GM18951 (cell line): ENCODE measurements around the gene CCDC27.

Experiments
- POLR2A ChIP-seq: IDR thresholded peaks from 4 replicates; pipeline ENCODE4 v1.6.1; 2011; ENCODE audit warnings: mild to moderate bottlenecking; ENCODE audit not compliant: insufficient read length, insufficient read depth; ENCODE audit errors: extremely low read depth
- in situ Hi-C: fragments of 300-500 bp; cut with MboI; formaldehyde crosslinking; loops from one replicate; pipeline ENCODE4 v1.12.0; 2022; ENCODE audit warnings: low sequenced_read_pairs, mixed read lengths, inconsistent platforms; ENCODE audit not compliant: unreplicated experiment

Gene CCDC27

DNA sequence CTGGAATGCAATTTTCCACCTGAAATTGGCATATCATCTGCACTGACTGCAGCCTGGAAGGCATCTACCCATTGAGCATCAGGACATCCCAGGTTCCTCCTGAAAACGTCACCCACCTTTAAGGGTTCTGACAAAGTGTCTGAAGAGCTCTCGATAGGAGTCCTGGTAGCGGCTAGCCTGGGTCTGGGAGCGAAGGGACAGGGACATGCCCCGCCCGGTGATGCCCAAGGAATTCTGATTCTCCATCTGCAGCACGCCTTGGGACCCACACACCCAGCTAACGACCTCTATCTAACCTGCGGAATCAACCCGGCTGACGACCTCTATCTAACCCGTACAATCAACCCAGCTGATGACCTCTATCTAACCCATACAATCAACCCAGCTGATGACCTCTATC, 13.3 kb upstream of the CCDC27 start:
- no peak for TF ChIP-seq POLR2A
- in situ Hi-C loops = no loop called here

DNA sequence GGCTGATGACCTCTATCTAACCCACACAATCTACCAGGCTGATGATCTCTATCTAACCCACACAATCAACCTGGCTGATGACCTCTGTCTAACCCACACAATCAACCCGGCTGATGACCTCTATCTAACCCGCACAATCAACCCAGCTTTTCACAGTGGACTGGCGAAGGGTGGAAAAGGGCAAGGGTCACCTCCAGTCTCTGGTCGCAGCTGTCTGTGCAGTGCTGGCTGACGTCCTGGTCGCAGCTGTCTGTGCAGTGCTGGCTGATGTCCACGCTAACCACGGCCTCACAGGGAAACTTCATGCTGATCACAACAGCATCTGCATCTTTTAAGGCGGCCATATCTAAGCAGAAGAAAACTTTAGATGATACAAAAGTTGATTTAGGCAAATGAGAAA, 12.2 kb upstream of the CCDC27 start:
- in situ Hi-C loops = no loop called here
- TF ChIP-seq POLR2A = no peak

DNA sequence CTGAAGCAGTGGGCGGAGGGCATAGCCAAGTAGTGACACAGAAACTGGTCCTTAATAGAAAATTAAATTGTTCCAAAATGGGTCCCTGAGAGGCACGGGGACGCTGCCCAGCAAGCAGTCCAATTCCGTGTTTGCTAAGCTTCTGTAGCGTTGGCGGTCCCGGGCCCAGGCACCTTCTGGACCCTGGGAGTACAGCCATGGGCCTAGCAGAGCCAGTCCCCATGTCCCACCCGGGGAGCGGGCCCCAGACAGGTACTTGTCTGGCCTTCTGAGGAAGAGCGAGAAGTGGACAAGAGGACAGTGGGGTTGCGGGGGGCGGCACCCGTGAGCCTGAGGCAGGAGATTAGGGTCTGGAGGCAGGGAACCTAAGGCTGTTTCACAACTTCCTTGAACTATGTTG, 11.5 kb upstream of the CCDC27 start:
- no peak for TF ChIP-seq POLR2A

DNA sequence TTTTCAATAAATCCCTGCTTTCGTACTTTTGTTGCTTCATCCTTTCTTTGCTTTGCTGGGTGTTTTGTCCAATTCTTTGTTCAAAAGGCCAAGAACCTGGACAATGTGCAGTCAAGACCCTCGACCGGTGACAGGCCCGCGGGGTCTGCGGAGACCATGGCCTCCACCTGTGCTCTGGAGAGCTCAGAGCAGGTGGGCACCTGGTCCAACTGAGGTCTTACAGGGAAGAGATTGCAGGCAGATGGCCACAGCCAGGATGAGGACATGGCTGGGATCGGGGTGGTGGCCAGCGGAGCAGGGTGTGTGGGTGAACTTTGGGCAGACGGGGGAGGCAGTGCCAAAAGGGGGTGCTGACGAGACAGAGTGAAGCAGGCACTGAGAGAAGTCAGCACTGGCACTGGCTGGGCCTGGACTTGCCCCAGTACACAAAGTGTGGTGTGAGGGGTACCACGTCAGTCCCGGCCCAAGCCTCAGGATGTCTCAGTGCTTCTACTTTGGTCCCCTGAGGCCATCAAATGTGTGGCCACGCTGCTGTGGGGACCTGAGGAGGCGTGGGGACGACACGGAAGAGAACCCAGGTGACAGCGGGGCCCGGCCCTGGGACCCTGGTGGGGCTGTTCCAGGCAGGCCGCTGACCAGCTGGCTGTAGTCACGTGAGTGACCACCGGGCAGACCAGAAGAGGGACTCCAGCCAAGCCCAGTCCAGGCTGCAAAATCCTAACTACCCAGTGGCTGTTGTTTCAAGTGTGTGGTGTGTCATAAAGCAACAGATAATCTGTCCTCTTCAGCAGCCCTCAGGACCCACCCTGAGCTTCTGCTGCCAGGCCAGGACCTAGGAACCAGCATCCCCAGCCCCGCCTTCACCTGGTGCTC, 10.4 kb upstream of the CCDC27 start:
- in situ Hi-C loops = no loop called here
- TF ChIP-seq POLR2A = no peak

More for the DNA sequence above, 11.5 kb upstream of the CCDC27 start:
- in situ Hi-C loops = no loop called here

DNA sequence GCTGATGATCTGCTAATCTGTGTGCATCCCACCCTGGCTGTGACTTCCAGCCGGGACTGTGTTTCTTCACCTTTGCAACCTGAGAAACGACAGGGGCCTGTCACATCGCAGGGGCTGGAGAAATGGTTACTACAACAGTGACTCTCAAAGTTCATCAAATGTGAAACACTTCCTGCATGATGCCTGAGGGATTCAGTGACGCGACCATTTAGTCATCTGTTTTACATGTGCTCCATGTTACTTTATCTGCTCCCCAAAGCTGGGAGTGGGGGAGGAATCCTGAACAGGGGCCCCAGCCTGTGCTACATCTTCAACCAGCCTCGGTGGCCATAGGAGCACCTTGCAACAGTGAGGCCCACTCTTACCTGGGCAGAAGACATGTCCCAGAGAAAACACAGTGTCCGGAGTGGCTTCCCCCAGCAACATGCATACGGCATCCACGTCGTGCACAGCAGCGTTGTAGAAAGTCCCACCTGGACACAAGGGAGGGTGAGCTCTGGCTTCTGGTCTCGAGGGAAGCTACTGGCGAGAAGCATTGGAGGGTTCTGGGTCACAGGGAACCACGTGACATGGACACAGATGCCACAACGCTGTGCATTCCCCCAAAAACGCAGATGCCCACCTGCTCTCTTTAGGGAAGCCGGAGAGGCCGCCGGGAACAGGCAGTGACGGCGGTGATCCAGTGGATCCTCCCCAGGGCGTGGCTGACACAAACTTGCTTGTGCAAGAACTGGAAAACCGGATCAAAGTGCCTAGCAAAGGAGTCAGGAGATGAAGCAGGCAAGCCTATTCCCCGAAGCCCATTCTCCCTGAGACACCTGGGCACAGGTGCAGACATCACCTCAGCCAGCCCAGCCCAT, 9.6 kb upstream of the CCDC27 start:
- in situ Hi-C loops = no loop called here
- TF ChIP-seq POLR2A = no peak

DNA sequence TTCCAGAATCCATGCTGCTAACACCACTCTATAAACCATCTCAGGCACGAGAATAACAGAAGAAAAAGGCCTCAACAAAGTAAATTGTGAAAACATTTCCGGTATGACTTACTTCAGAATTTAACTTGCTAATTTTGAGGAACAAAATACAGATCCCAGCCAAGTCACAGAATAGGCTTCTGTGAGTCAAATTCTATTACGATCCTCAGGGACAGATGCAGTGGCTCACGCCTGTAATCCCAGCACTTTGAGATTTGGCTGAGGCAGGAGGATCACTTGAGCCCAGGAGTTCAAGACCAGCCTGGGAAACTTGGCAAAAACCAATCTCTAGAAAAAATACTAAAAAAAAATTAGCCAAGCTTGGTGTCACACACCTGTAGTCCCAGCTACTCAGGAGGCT, 8.8 kb upstream of the CCDC27 start:
- no peak for TF ChIP-seq POLR2A
- in situ Hi-C loops = no loop called here

DNA sequence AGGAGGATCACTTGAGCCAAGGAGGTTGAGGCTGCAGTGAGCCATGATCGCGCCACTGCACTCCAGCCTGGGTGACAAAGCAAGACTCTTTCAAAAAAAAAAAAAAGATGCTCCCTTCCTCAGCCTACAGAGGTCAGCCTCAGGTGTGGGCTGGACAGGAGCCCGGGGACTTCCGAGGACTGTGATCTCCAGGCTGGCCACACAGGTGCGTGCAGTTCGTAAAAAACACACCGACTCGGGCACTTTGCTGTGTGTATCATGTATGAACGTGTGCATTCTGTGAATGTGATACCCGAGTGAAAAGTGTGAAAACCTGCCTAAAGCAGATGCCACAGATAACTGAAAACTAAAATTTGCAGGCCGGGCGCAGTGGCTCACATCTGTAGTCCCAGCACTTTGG, 8.4 kb upstream of the CCDC27 start:
- no peak for TF ChIP-seq POLR2A
- in situ Hi-C loops = no loop called here

DNA sequence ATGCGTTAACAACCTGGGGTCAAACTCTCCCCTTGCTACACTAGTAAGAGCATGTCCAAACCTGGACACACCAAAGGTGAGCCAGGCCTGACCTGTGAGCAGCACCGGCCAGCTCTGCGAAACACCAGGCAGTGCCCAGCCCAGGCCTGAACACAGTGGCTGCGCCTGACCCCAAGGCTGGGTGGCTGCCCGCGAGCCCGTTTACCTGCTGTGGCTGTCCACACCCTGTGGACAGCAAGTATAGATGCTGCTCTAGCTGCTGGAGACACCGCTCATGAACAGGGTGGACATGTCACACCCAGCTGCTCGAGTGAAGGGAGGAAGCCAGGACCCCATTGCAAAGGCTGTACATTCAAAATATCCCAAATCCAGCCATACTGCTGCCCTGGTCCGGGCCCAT, 7.6 kb upstream of the CCDC27 start:
- no peak for TF ChIP-seq POLR2A

DNA sequence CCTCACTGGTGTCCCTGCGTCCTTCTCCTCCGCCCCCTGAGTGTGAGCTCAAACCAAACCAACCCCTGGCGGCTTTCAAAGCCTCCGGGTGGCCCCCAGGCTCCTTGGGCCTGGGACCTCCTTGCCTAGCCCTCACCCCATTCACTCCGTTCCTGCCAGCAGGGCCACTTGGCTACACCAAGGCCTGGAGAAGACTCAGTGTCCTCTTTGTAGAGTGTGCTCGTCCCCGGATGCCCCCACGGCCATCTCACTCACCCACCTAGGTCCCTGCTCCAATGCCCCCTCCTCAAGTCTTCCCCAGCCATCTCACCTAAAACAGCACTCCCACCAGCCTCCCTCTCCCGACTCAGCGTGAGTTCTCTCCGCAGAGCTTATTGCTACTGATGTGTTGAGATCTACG, 7.2 kb upstream of the CCDC27 start:
- in situ Hi-C loops = no loop called here
- TF ChIP-seq POLR2A = no peak

More for the DNA sequence above, 7.6 kb upstream of the CCDC27 start:
- in situ Hi-C loops = no loop called here

DNA sequence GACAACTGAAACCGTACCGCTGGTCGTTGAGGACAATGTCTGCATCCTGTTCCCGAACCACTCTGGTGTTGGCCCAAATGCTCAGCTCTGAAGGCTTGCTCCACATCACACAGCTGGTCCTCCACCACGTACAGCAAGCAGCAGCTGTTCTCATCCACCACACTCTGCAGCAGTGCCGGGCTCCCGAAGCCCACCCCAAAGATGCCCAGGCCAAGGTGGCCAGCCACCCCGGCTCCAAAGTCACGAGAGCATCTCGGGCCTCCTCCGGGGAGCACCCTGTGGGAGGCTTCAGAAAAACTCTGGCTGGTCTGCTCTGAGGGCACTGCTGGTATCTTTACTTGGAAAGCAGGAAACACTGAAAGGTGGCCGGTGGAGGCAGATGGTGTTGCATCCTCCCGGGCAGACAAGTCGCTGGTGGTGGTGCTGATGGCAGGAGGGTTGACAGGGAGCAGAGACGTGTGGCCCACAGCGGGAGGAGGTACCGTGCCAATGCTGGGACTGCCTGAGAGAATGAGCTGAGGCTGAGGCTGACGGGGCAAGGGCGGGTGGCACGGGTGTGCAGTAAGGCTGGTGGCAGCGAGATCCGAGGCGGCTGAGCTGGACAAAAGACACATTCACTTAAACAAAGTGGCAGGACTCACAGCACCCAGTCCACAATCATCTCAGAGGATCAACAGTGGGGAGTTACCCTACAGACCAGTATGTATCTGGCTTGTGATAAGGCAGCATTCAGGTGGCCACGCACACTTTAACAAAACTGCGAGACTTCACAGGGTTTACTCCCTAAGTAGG, 6.5 kb upstream of the CCDC27 start:
- TF ChIP-seq POLR2A = no peak
- in situ Hi-C loops = no loop called here

DNA sequence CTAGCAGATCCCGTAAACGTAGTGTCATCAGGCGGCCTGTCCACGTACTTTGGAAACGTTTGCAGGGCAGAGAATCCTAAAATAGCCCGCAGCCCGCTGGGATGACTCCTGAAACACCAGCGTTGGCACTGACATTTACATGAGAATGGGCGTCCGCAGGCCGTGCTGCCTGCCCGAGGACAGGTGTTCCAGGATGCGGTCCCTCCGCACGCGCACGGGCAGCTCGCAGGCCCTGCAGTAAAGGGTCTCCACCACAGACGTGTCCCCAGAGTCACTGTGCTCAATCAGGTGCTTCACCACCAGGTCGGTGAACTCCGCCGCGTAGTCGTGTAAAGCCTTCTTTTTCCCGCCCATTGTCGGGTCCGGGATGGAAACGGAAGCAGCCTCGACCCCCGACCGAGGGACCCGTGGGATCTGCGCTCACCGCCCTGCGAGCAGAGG, 5.8 kb upstream of the CCDC27 start:
- no peak for TF ChIP-seq POLR2A
- in situ Hi-C loops = no loop called here

DNA sequence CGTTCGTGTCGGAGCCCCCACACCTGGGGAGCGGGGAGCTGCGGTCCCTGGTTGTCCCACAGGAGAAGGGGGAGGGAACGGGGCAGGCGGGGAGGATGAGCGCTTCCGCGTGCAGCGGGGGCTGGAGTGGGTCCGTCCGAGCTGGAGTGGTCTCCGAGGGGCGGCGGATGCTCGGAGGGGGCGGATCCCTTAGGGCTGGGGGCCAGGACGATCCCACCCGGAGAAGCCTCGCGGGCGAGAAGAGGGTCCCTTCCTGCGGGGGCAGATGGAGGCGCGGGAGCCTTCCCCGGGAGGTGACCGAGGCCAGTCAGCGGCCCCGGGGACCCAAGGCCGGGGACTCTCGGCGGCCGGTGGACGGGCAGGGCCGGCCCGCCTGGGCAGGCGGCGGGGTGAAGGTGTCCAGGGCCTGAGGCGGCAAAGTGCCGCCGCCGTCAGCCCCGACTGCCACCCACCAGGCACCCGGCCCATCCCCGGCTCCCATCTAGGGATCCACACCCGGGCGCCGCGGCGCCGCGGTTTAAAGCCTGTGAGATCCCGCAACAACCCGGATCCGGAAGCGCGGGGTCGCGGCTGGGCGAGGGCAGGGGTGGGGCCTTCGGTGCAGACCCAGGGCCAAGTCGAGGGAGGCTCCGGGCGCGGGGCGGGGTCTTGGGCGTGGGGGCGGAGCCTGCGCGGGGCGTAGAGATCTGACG, 5.3 kb upstream of the CCDC27 start:
- TF ChIP-seq POLR2A = peak; percentile 73
- in situ Hi-C loops = no loop called here
